HG03060 (cell line): ENCODE data around the gene SPNS2.

Source experiments
- ATAC-seq: cut with Tn5 transposase; IDR thresholded peaks from one replicate; pipeline ENCODE4 v1.9.1; 2021; ENCODE audit warnings: low read depth, moderate number of reproducible peaks; ENCODE audit not compliant: unreplicated experiment

SPNS2 gene

GRCh38 chr17:4536259-4536741 is 37.6 kb downstream of the SPNS2 start:
- ATAC-seq = no peak

GRCh38 chr17:4536742-4537411 is 38.2 kb downstream of the SPNS2 start:
- no peak for ATAC-seq

DNA sequence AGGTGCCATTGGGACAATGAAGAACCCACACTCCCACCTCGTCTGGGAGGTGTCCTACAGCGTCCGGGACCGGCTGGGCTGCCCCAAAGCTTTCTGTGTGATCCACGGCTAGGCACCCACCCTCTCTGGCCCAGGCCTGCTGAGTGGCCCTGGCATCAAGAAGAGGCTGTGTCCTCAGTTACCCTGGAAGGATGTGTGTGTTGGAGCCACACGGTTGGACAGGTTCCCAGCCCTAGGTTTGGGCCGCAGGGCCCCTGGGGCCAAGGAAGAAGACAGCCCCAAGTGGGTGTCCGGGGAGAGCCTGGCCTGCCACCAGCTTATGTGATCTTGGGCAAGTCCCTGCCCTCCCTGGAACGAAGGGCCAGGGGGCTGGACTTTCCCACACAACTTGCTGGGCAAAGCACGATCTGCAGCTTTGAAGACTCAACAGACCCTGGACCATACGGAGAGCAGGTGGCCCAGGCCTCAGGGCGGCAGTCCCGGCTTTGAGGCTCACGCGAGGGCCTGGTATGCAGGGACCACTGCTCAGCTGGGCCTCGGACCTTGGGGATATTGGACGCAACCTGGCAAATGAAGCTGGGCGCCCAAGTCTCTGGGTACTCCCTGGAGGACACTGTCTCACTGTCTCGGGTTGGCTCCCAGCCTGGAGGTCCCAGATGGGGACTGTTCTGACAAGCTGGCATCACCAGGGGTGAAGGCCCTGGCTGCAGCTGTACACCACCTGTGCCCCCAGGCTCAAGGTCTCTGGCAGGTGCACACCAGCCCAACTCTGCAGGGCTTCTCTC is 39.0 kb downstream of the SPNS2 start:
- ATAC-seq = no peak

DNA sequence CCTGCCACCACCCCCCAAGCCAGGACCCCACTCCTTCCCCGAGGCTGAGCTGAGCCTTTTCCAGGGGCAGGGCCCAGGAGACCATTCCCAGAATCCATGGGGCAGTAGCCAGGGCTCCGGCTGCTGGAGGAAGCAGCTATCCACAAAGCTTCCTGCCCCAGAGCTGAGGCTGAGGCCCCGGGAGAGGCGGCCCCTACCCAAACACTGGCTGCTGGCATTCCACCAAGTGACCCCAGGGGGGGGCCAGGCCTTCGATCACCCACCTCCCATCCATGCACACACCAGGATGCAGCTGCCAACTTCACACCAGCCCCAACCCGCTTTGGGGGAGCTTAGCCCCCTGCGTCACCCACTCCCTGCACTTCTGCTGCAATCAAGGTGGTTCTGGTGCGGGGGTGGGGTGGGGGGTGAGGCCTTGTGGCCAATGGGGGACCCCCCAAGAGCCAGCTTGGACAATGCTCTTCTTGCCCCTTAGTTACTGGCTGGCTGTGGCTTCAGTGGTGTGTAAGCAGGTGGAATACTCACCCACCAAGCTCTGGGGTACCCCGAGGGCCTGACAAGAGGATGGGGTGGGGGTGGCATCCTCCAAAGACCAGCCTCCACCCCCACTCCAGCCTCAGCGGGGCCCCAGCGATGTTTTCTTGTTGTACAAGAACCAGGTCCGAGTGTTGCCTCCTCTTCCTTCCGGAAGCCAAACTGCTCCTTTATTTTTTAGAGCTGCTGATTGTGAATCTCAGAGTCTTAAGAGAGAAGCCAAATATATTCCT is 39.7 kb downstream of the SPNS2 start:
- ATAC-seq = no peak

GRCh38 chr17:4539025-4539424 is 40.3 kb downstream of the SPNS2 start:
- no peak for ATAC-seq

- no peak for ATAC-seq
Observed at GRCh38 chr17:4539576-4540223, 41.0 kb downstream of the SPNS2 start.

GRCh38 chr17:4540224-4540651 is 41.6 kb downstream of the SPNS2 start:
- ATAC-seq = no peak

- ATAC-seq = no peak
Observed at GRCh38 chr17:4540687-4541327, 42.1 kb downstream of the SPNS2 start.

DNA sequence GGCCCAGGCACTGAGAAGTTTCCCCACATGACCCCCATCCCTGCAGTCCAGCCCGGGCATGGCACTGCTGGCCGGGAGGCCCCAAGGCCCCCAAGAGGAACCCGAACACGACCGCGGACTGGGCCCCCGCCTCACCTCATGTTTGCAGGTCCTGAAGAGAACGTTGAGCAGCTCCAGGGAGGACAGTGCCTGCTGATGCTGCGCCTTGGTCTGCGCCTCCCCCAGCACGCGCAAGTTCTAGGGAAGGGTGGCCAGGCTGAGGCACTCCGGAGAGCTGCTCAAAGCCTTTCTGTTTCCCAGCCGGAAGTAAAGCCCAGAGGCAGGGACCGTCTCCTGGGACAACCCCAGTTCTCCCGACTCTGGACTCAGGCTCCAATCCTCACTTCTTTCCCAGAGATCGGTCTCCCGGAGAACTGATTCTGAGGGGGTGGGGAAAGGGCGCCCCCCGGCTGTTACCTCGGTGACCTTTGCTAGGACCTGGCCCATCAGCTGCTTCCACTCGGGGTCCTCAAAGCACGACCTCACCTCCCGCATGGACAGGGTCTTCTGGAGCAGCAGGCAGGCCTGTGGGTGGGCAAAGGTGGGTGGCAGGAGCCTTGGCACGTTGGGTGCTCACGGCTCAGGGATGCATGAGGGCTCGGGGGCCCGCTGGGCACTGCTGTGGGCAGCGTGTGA is 42.8 kb downstream of the SPNS2 start:
- ATAC-seq = no peak

DNA sequence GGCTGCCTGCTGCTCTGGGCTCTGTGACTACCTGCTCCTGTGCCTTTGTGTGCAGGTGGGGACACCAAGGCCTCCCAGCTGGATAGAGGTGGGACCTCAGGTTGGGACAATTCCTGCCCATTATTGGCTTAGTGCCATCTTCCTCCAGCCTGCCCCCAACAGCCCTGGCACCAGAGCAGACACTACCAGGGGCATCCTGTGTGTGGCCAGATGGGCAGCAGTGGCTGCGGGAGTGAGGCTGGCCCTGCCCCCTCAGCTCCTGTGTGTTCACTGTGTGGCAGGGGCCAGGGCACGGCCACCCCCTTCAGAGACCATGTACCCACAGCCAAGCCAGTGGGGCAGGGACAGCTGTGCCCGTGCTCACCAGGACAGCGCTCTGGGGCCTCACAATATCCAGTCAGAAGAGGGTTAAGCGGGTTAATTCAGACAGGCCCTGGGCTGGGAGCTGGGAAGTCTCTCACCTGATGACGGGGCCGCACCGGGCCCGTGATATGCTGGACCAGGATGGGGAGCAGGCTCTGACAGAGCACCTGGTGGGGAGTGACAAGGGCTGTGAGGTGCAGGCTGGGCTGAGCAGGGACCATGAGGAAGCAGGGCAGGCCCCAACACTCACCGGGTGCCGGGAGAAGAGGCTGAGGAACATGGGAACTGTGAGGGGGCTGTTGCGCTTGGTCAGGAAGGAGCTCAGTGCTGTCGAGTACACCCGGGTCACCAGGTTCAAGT is 43.5 kb downstream of the SPNS2 start:
- ATAC-seq = no peak

DNA sequence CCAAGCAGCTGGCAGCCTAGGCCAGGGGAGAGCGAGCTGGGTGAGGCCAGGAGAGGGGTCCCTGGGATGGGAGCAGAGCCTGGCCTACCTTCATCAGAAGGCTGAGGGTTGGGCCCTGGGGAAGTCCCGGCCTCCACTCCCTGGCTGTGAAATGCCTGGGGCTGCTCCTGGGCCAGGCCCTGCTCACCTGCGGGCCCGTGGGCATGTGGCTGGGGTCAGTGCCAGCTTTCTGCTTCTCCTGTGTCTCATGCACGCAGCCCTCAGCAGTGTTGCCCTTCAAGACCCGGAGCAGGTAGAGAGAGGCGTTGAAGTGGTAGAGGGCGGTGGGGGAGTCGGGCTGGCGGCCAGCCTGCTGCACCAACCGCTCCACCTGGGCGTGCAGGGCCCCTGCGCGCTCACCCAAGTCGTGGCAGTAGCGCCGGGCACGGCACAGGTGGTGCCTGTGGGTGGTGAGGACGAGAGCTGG is 44.1 kb downstream of the SPNS2 start:
- ATAC-seq = no peak

DNA sequence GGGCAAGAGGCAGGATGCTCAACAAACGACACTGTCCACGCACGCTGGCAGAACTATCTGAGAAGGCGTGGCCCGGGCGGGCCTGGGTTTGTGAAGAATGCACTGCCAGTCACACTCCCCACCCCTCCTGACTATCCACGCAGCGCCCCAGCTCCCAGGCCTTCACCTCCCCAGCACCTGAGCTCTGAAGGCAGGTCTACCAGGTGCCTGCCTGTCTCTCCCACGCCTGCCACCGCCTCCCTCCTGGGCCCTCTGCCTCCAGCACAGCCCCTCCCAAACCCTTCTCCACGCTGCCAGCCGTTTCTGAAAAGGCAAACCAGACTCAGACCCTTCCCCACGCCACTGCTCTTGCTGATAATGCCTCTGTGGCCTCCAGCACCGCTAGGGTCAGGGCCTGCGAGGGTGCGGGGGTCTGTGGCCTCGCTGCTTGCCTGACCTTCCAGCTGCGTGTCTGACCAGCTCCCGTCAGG is 44.9 kb downstream of the SPNS2 start:
- ATAC-seq = no peak

- ATAC-seq = no peak
Observed at GRCh38 chr17:4544135-4544950, 45.7 kb downstream of the SPNS2 start.

DNA sequence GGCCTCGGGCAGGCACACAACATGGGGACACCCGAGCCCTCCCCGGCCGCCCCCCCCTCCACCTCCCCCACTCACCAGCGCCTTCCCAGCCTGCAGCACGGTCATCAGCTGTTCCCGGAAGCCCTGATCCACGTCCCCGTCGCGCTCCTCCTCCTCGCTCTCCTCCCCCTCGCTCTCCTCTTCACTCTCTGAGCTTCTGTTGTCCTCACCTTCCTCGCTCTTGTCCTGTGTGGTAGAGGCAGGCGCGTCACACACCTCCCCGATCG is 46.2 kb downstream of the SPNS2 start:
- no peak for ATAC-seq

DNA sequence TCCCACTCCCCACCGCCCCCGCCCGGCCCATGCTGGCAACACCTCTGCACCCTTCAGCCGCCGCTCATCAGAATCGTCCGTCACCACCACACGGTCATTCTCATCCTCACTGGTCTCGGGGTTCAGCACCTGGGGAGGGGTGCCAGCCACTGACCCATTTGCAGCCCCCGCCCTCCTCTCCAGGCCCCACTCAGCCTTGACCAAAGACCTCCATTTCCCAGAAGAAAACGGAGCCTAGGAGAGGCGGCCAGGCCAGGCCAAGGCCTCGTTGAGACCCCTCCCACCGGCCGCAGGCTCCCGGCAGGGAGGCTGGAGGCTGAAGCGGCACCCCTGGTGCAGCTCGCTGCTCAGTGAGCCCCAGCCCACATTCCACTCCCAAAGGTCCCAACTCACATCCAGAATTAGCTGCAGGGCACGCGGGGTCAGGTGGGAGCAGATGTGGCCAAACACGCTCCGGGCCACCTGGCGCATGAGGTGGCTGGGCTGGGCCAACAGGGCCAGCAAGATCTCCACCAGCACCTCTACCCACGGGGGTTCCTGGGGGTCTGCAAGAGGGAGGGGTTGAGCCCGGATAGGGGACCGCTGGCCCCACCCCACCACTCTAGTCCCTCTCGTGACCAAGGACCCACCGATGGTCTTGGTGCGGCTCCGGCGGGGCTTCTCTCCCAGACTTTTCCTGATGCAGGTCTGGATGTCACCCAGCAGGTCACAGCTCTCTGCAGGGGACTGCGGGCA is 46.7 kb downstream of the SPNS2 start:
- ATAC-seq = no peak

DNA sequence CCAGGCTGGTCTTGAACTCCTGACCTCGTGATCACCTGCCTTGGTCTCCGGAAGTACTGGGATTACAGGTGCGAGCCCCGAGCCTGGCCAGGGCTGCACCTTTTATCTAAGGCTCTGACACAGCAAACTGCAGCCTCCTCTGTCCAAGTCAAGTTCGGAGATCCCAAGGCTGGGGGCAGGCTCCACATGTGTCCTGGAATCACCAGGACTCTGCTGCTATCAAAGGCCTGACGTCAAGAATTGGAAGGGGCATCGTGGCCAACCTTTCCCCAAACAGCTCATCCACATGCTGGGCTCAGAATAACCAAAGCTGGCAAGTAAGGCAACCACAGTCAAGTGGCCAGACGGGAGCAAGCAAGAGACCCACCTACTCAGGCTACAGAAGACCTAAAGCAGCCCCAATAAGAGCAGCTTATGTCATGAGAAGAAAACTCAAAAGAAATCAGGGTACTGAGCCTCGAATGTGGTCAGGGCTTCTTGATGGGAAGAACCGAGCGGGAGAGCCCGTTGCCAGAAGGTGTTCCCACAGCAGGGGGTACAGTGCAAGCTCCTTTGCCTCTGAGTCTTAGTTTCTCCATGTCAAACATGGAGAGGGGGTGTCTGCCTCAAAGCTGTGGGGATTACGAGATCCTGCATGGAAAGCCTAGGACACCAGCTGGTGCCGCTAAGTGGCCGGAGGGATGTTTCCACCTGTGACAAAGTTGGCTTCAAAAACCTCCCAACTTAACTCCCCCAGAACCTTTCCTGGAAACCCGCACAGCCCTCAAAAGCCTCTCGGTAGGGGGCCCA is 48.6 kb downstream of the SPNS2 start:
- ATAC-seq = no peak

GRCh38 chr17:4548061-4548461 is 49.4 kb downstream of the SPNS2 start:
- no peak for ATAC-seq
